HG03175 (cell line): ENCODE measurements around the gene PPIF.

Experiments used
- ATAC-seq: cut with Tn5 transposase; IDR thresholded peaks from one replicate; pipeline ENCODE4 v1.9.1; 2021; ENCODE audit warnings: mild to moderate bottlenecking, moderate library complexity; ENCODE audit not compliant: unreplicated experiment

PPIF gene

DNA sequence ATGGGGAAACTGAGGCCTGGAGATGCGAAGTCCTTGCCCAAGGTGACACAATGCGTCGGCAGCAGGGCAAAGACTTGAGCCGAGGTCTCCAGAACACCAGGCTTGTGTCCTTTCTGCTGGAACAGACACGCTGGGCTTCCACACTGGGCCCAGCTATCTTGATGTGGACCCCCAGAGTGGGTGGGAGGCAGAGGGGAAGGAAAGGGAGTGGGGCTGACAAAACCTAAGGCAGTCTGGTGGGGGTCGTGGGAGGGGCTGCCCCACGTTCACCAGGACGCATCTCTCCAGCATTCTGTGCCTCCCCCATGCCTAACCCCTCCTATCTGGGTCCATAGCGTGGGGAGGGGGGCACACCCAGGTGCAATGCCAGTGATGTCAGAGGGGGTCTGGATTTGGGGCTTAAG lies 38.1 kb downstream of the PPIF start:
- no peak for ATAC-seq

DNA sequence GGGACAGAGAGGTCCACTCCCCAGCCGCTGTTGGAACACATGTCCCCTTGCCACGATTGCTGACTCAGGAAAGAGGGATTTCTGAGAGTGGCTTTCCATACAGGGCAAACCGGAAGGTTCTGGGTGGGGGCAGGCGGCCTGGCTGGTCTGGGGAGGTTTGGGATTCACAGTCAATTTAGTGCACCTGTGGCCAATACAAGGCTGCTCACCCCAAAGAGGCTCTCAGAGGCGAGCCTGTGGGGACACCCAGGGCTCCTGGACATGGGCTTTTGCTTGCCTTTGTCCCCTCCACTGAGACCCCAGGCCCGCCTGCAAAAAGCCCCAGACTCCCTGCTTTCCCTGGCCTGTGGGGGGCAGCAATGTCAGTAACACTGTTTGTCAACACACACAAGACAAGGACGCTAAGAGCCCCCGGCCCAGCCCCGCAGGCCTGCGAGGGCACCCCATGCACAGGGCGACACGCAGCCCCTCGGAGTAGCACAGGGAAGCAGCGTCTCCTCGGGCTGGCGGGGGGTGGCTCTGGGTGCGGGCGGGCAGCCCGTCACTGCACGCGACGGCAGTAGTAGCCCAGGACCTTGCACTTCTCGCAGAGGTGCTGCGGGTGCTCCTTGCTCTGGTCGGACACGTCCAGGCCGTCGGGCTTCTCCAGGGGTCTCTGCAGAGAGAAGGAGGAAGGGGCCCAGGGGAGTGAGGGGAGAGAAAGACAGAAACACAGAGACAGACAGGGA lies 38.7 kb downstream of the PPIF start:
- no peak for ATAC-seq

DNA sequence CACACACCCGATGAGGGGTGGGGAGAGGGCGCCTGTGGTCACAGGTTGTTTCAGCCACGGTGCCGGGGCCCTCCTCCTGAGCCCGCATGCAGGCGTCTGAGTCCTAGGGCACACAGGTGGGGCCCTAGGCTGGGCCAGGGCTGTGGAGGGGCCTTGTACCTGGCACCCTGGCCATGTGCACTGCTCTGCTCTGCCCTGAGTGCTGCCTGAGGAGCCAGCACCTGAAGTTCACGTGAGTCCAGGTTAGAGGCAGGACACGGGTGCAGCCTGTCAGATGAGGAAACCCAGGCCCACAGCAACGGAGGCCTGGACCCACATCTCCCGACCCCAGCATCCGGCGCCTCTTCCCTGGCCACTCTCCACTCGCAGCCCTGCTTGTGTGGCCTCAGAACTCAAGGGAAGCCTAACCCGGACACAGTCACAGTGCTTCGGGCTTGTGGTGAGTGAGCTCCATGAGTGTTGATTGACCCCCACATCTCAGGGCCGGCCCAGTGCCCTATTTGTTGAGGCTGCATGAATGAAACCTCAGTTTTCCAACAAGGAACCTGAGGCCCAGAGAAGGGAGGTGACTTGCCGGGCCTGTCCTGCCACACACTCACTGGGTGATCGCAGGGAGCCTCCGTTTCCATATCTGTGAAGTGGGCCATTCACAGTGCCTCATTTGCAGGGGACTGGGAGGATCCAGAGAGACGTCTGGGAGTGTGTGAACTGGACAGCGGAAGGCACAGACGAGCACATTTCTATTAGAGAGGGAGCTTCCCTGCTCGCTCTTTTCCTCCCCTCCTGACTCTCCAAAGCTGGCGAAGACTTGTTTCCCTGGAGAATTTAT lies 39.6 kb downstream of the PPIF start:
- no peak for ATAC-seq

GRCh38 chr10:79387466-79387973 lies 40.3 kb downstream of the PPIF start:
- no peak for ATAC-seq

- ATAC-seq: no peak
Observed at GRCh38 chr10:79387974-79388850, 40.9 kb downstream of the PPIF start.

GRCh38 chr10:79390057-79390456 lies 42.8 kb downstream of the PPIF start:
- no peak for ATAC-seq

GRCh38 chr10:79390551-79391229 lies 43.4 kb downstream of the PPIF start:
- ATAC-seq: no peak

GRCh38 chr10:79391231-79392019 lies 44.2 kb downstream of the PPIF start:
- no peak for ATAC-seq

DNA sequence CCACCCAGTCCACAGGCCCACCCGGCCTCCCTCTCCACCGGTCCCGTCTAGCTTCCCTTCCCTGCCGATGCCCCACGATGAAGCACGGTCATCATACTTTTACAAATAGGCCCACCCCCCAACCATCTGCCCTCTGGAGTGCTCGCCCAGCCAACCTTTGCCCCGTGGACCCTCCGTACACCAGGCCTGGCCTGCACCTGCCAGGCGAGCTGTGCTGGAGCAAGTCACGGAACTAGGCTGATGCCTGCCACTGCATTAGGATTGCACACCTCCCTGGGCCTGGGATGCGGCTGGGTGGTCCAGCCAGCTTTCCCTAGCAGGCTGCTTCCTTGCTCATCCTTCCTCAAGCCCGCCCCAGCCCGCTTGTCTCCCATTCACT lies 44.7 kb downstream of the PPIF start:
- ATAC-seq: no peak

DNA sequence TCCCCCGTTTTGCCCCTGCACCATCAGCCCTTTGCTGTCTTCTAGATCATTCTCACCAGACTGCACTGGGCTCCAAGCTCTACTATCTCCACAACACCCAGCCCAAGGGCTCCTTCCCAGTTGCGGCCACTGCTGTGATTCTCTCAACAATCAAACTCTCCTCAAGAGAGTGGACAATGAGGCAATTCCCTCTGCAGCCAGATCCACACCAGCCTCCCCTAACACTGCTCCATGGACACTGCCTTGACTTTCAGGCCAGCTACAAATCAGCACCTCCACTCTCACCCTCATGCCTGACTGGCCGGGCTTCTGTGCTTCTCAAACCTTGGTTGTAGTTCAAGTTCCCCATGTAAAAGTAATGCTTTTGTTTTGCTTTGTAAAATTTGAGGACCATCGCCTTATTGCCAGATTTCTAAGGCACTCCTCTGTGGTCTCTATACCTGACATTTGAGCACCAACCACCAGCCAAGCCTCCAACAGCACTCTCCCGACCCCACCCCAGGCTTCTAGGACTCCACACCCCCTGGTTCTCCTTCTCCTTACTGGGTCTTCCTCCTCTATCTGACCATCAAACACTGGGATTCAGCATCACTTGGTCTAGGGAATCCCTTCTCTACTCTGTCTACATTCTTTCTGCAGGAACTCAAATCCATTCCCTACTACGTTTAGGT lies 45.4 kb downstream of the PPIF start:
- ATAC-seq: no peak

GRCh38 chr10:79393221-79393923 lies 46.1 kb downstream of the PPIF start:
- ATAC-seq: no peak

DNA sequence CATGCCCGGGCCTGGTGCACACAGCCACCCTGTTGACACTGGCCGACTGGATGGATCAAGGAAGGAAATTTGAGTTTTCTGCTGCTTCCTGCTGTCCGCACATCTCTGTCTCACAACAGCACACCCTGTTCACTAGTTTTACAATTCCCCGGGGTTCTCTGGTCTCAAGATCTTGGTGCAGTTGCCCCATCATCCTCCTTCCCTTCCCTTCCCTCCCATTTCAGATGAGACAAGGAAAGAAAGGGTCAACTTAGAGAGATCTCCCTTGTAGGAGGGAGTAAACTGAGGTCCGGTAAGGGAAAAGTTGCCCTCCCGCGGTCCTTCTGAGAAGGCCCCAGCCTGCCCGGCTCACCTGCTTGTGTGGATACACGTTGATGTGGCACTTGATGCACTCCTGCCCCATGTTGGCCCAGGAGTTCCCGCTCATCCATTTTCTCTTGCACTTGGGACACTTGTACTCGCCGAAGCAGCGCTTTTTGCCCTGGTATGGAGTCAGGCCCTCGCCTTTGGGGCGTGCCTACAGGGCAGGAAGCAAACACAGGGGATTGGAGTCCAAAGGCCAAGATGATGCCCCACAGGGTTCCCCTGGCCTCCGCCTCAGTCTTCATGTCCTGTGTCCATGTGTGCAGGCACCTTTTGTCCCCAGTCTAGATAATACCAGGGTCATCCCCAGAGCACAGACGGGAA lies 46.8 kb downstream of the PPIF start:
- ATAC-seq: no peak

GRCh38 chr10:79394664-79395063 lies 47.4 kb downstream of the PPIF start:
- no peak for ATAC-seq

DNA sequence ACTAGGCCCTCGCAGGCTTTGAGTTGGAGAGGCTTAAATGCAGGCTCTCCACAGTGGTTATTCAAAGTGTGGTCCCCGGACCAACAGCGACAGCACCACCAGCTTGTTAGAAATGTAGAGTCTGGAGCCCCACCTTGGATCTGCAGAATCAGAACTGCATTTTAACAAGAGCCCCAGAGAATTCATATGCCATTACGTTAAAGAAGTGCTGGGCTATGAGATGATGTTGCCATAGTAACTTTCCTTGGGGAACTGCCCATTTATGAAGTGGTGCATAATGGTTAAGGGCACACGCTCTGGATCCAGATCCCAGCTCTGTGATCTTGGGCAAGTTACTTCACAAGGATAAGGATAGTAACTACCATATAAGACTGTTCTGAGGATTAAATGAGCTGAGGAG lies 49.3 kb downstream of the PPIF start:
- ATAC-seq: no peak

DNA sequence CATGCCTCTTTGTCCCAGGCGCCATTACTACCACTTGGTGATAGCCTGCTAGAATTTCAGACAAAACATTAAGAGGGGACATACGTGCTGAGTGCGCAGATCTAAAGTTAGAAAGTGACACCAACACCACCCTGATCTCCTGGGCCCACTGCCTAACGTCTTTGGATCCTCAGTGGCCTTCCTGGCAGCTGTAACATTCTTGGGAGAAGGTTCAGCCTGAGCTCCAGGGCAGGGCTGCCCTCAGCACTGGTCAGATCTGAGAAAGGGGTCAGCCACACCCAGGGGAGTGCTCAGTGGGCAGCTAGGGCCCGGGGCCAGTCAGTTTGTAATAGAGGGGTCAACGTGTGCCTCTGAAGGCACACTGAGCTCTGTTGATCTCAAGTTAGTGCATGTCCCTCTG lies 49.8 kb downstream of the PPIF start:
- ATAC-seq: no peak

DNA sequence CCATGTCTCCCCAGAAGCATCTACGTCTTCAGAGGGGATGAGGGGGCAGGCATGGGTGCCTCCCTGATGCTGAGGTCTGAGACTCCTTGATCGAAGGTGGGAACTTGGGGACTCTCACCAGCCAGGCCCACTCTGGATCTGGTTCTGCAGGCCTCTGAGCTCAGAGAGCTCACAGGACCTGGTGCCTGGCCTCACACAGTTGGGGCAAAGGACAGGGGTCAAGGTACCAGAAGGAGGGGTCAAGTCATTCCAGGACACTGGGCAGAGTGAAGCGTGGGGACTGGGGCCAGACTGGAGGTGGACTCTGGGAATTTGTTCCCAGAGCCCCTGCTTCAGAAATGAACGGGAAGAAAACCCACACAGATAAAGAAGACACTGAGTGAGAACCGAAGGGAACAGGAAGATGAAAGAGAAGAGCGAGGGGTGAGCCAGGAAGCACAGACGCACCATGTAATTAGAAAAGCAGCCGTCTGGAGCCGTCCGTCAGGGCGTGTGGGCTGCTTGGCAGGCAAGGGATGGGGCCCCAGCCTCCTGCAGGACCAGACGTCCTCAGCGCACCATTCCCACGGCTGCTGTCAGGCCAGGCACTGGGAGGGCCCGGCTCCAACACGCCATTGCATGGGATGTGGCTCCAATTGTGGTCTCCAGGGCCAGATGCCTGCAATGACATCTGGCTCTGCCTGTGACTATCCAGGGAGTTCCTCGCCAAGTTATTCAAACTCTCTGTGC lies 50.5 kb downstream of the PPIF start:
- ATAC-seq: no peak

DNA sequence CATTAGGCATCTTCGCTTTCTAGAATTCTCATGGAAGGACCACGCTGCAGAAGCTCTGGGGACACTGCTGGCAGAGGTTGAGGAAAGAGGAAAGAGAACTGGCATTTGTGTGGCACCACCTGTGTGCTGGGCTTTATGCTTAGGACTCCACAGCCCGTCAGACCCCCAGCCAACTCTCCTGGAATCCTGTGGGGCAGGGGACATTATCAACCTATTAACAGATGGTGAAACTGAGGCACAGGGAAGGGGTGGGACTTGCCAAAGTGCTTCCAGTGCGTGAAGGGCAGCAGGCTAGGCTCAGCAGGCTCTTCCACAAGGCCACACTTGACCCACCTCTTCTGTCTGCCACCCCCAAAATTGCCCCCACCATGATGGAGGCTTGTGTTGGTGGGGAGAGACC lies 51.4 kb downstream of the PPIF start:
- no peak for ATAC-seq
